ENCODE measurements around the gene FBXO21. TPM values are rescaled to one million over a fixed set of nuclear protein-coding genes. Genes with fewer than 3 reads are reported as not detected.

Gene FBXO21
- total and polyA plus RNA-seq, 2 of the 13 experiments (the other 11 are each of a cell fraction or from before 2014, with no cell fraction given) = 15.6 to 32.5 TPM

GRCh38 chr12:117155278-117156060 lies 34.8 kb downstream of the FBXO21 start (continued):
- TF ChIP-seq SRSF9 (IDR thresholded peaks at IDR 0.05; ENCODE audit: borderline replicate concordance, insufficient read depth, low read depth, low read length, poor library complexity, severe bottlenecking) (no peak), BRCA1 (CRISPR knock-in tag; IDR thresholded peaks at IDR 0.05) (no peak), GABPA (IDR thresholded peaks at IDR 0.05; ENCODE audit: low read depth, low read length) (no peak), GABPA (CRISPR knock-in tag; IDR thresholded peaks at IDR 0.05; ENCODE audit: low read depth) (peak; percentile 78), MZF1 (CRISPR knock-in tag; IDR thresholded peaks at IDR 0.05; ENCODE audit: borderline replicate concordance) (no peak), SMAD9 (CRISPR knock-in tag; IDR thresholded peaks at IDR 0.05) (no peak), MIER3 (CRISPR knock-in tag; IDR thresholded peaks at IDR 0.05; ENCODE audit: borderline replicate concordance) (0 out of 2 replicates have a peak, but pooled peaks have one; percentile 21), MTF2 (CRISPR knock-in tag; IDR thresholded peaks at IDR 0.05; ENCODE audit: borderline replicate concordance) (no peak), ZNF605 (CRISPR knock-in tag; IDR thresholded peaks at IDR 0.05) (no peak), ZNF839 (CRISPR knock-in tag; IDR thresholded peaks at IDR 0.05; ENCODE audit: borderline replicate concordance) (no peak), ZEB1 (IDR thresholded peaks at IDR 0.05; ENCODE audit: insufficient replicate concordance, low read depth) (peak; percentile 77), SUZ12 (IDR thresholded peaks at IDR 0.05; ENCODE audit: low read depth, low read length) (no peak), RFX1 (IDR thresholded peaks at IDR 0.05) (no peak), PRDM15 (CRISPR knock-in tag; IDR thresholded peaks at IDR 0.05) (no peak), ADNP (CRISPR knock-in tag; IDR thresholded peaks at IDR 0.05) (no peak), GPN1 (CRISPR knock-in tag; IDR thresholded peaks at IDR 0.05; ENCODE audit: borderline replicate concordance) (no peak), MEIS2 (CRISPR knock-in tag; IDR thresholded peaks at IDR 0.05) (no peak), MIXL1 (CRISPR knock-in tag; IDR thresholded peaks at IDR 0.05) (no peak), IKZF1 (IDR thresholded peaks at IDR 0.05) (no peak), ZNF263 (CRISPR knock-in tag; IDR thresholded peaks at IDR 0.05) (peak; percentile 96), HNF4A (CRISPR knock-in tag; IDR thresholded peaks at IDR 0.05) (peak; percentile 74), RFX5 (IDR thresholded peaks at IDR 0.05; ENCODE audit: low read depth, low read length) (no peak), SRY (CRISPR knock-in tag; IDR thresholded peaks at IDR 0.05) (no peak), ZZZ3 (CRISPR knock-in tag; IDR thresholded peaks at IDR 0.05; ENCODE audit: borderline replicate concordance) (0 out of 2 replicates have a peak, but pooled peaks have one; percentile 53), ZNF446 (CRISPR knock-in tag; IDR thresholded peaks at IDR 0.05) (no peak), NR2C2 (CRISPR knock-in tag; IDR thresholded peaks at IDR 0.05; ENCODE audit: borderline replicate concordance) (peak; percentile 47; the same call in 1 of the 2 replicates), ZSCAN21 (CRISPR knock-in tag; IDR thresholded peaks at IDR 0.05; ENCODE audit: borderline replicate concordance) (no peak), ZNF260 (CRISPR knock-in tag; IDR thresholded peaks at IDR 0.05; ENCODE audit: borderline replicate concordance, low read depth) (no peak), STAG1 (CRISPR knock-in tag; IDR thresholded peaks at IDR 0.05) (peak; percentile 49), ZBTB38 (CRISPR knock-in tag; IDR thresholded peaks at IDR 0.05) (peak; percentile 90), AGO1 (IDR thresholded peaks at IDR 0.05; ENCODE audit: low read depth, low read length, poor library complexity, severe bottlenecking) (peak; percentile 22)

Measured in HepG2 (cell line).